Liver (tissue), 9 donors: ENCODE measurements around the gene KLHL9. TPM values are rescaled to one million over a fixed set of nuclear protein-coding genes. Genes with fewer than 3 reads are reported as not detected.
"Not testable (repeated sequence)": the region's sequence is repeated elsewhere in the genome, so short reads cannot be mapped to it uniquely, and the experiment has no call there.

Experiments
- DNase-seq: peaks from one replicate; pipeline ENCODE4 v3.0.0-alpha.2; 2017; ENCODE audit warnings: low spot score
- H3K27ac ChIP-seq, 2 donors: one replicate each; pipeline ENCODE4 v1.7.0; 2013; ENCODE audit warnings: inconsistent platforms in 2 of 2, low read length in 2 of 2, control low read depth in 1 of 2, low read depth in 1 of 2, mild to moderate bottlenecking in 1 of 2
- H3K27me3 ChIP-seq, 4 donors: one replicate each; pipeline versions ENCODE4 v1.6.1 to v1.7.0; 2013; ENCODE audit warnings: low read length in 3 of 4, inconsistent platforms in 1 of 4, mild to moderate bottlenecking in 1 of 4, moderate library complexity in 1 of 4; ENCODE audit not compliant: control insufficient read depth in 4 of 4, insufficient read depth in 4 of 4
- H3K36me3 ChIP-seq, 4 donors: one replicate each; pipeline versions ENCODE4 v1.6.1 to v1.7.0; 2013; ENCODE audit warnings: low read length in 3 of 4, mild to moderate bottlenecking in 3 of 4, low read depth in 1 of 4, moderate library complexity in 1 of 4; ENCODE audit not compliant: control insufficient read depth in 4 of 4, insufficient read depth in 3 of 4
- H3K4me1 ChIP-seq, 4 donors: one replicate each; pipeline versions ENCODE4 v1.6.1 to v1.7.0; 2013; ENCODE audit warnings: low read length in 3 of 4, mild to moderate bottlenecking in 3 of 4, moderate library complexity in 1 of 4; ENCODE audit not compliant: control insufficient read depth in 4 of 4, insufficient read depth in 4 of 4
- H3K4me3 ChIP-seq, 3 donors: one replicate each; pipeline versions ENCODE4 v1.6.1 to v1.7.0; 2013; ENCODE audit warnings: low read length in 3 of 3, control low read depth in 1 of 3, low read depth in 1 of 3, mild to moderate bottlenecking in 1 of 3
- H3K9ac ChIP-seq, 2 donors: one replicate each; pipeline ENCODE4 v1.7.0; 2013; ENCODE audit warnings: low read length in 2 of 2, mild to moderate bottlenecking in 2 of 2, moderate library complexity in 2 of 2, control low read depth in 1 of 2, low read depth in 1 of 2
- H3K9me3 ChIP-seq, 4 donors: one replicate each; pipeline versions ENCODE4 v1.6.1 to v1.7.0; 2013; ENCODE audit warnings: low read length in 3 of 4; ENCODE audit not compliant: control insufficient read depth in 4 of 4
- EGR1 ChIP-seq, 2 donors: IDR thresholded peaks; 2 replicates each; pipeline ENCODE4 v1.6.1; 2016 to 2018; ENCODE audit warnings: antibody characterized with exemption in 2 of 2, low read depth in 2 of 2
- FOXA1 ChIP-seq: IDR thresholded peaks from 2 replicates; pipeline ENCODE4 v1.6.1; 2016; ENCODE audit warnings: antibody characterized with exemption
- FOXA2 ChIP-seq: IDR thresholded peaks from 2 replicates; pipeline ENCODE4 v1.6.1; 2016; ENCODE audit warnings: antibody characterized with exemption
- GABPA ChIP-seq, 2 donors: IDR thresholded peaks in 1 of 2; conservative IDR thresholded peaks in 1 of 2; 2 replicates each; pipeline ENCODE4 v1.6.1; 2016; ENCODE audit warnings: antibody characterized with exemption in 2 of 2, mild to moderate bottlenecking in 1 of 2, moderate library complexity in 1 of 2
- HNF4A ChIP-seq, 2 donors: conservative IDR thresholded peaks; 2 replicates each; pipeline ENCODE4 v1.6.1; 2016; ENCODE audit warnings: antibody characterized with exemption in 2 of 2, mild to moderate bottlenecking in 2 of 2
- JUND ChIP-seq, 2 donors: IDR thresholded peaks; 2 replicates each; pipeline ENCODE4 v1.6.1; 2016; ENCODE audit warnings: antibody characterized with exemption in 2 of 2
- NR2F2 ChIP-seq: IDR thresholded peaks from 2 replicates; pipeline ENCODE4 v1.6.1; 2016; ENCODE audit warnings: antibody characterized with exemption
- RAD21 ChIP-seq, 2 donors: IDR thresholded peaks; 2 replicates each; pipeline ENCODE4 v1.6.1; 2016; ENCODE audit warnings: antibody characterized with exemption in 2 of 2, mild to moderate bottlenecking in 2 of 2
- SP1 ChIP-seq: IDR thresholded peaks from 2 replicates; pipeline ENCODE4 v1.6.1; 2018; ENCODE audit warnings: antibody characterized with exemption, mild to moderate bottlenecking
- YY1 ChIP-seq: IDR thresholded peaks from 2 replicates; pipeline ENCODE4 v1.6.1; 2016; ENCODE audit warnings: antibody characterized with exemption, mild to moderate bottlenecking
- WGBS: extraction: QIAGEN DNeasy Blood & Tissue Kit; methylation state at CpG from one replicate; pipeline ENCODE4 v1.1.7; 2013; 5-methylcytosine and 5-hydroxymethylcytosine counted together
- polyA plus RNA-seq, 2 donors: library from polyadenylated mRNA; stranded (reverse) in 1 of 2; unstranded in 1 of 2; fragments of 200-250 nt in 1 of 2; fragments of >200 nt in 1 of 2; fragmentation: Nextera tagmentation in 1 of 2; extraction: Ambion mirVana in 1 of 2; gene quantifications; one replicate each; pipeline versions ENCODE4 v1.2.1 to v1.2.3, GENCODE V29; 2013 to 2015
- total RNA-seq, 2 donors: library from RNA; depleted of rRNA; stranded (reverse); fragments of >200 nt; gene quantifications; one replicate each; pipeline ENCODE4 v1.2.3, GENCODE V29; 2014
- TF ChIP-seq, protein P1 (sequence below): IDR thresholded peaks from 2 replicates; pipeline ENCODE4 v1.6.1; 2016; ENCODE audit warnings: antibody characterized with exemption
- TF ChIP-seq, protein P2 (sequence below): IDR thresholded peaks from 2 replicates; pipeline ENCODE4 v1.6.1; 2016; ENCODE audit warnings: antibody characterized with exemption
- TF ChIP-seq, protein P3 (sequence below): fragments of 150-350 bp; IDR thresholded peaks from 2 replicates; pipeline ENCODE4 v1.5.1; 2017; ENCODE audit warnings: improper control_type of control experiment, low read depth, low read length; ENCODE audit not compliant: missing input control
- donor health status: healthy.
- donor health status: healthy.
- donor health status: healthy.
- donor health status: healthy.
- donor health status: healthy.

Gene KLHL9
- total and polyA plus RNA-seq, 4 donors = 5.6 to 14.5 (median 9.8) TPM

- H3K9me3 ChIP-seq = no peaks in the 10 kb centered on the region
- TF ChIP-seq, protein P1, sequence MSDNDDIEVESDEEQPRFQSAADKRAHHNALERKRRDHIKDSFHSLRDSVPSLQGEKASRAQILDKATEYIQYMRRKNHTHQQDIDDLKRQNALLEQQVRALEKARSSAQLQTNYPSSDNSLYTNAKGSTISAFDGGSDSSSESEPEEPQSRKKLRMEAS = no peak
- TF ChIP-seq, protein P2, sequence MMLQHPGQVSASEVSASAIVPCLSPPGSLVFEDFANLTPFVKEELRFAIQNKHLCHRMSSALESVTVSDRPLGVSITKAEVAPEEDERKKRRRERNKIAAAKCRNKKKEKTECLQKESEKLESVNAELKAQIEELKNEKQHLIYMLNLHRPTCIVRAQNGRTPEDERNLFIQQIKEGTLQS = no peak
- TF ChIP-seq NR2F2 (no peak), HNF4A (conservative IDR thresholded peaks at IDR 0.05) (no peak), GABPA (IDR thresholded peaks at IDR 0.05 in 1 of 2, conservative IDR thresholded peaks at IDR 0.05 in 1 of 2) (no peak), RAD21 (IDR thresholded peaks at IDR 0.05) (no peak), SP1 (no peak), FOXA1 (no peak), FOXA2 (no peak), EGR1 (IDR thresholded peaks at IDR 0.05; ENCODE audit: low read depth in 2 of 2) (no peak)
- TF ChIP-seq, protein P3, sequence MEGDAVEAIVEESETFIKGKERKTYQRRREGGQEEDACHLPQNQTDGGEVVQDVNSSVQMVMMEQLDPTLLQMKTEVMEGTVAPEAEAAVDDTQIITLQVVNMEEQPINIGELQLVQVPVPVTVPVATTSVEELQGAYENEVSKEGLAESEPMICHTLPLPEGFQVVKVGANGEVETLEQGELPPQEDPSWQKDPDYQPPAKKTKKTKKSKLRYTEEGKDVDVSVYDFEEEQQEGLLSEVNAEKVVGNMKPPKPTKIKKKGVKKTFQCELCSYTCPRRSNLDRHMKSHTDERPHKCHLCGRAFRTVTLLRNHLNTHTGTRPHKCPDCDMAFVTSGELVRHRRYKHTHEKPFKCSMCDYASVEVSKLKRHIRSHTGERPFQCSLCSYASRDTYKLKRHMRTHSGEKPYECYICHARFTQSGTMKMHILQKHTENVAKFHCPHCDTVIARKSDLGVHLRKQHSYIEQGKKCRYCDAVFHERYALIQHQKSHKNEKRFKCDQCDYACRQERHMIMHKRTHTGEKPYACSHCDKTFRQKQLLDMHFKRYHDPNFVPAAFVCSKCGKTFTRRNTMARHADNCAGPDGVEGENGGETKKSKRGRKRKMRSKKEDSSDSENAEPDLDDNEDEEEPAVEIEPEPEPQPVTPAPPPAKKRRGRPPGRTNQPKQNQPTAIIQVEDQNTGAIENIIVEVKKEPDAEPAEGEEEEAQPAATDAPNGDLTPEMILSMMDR = no peak
- peaks cover 0 to 13% (median 0%) of the 10 kb centered on the region in 4 donors for H3K27me3 ChIP-seq
- no peaks in the 10 kb centered on the region for H3K36me3 ChIP-seq
- H3K4me3 ChIP-seq = no peak overlapping the region
- no peak for DNase-seq
- no peak overlapping the region for H3K9ac ChIP-seq
- peaks cover 0 to 6% (median 0%) of the 10 kb centered on the region in 4 donors for H3K4me1 ChIP-seq
- H3K27ac ChIP-seq = no peak overlapping the region
- WGBS = 41% methylated on average over 5 of the region's 5 CpGs
Measured at GRCh38 chr9:21381448-21382339, 46.5 kb upstream of the KLHL9 start.

GRCh38 chr9:21371467-21371866, 36.3 kb upstream of the KLHL9 start:
- not testable (repeated sequence) for H3K27ac ChIP-seq, H3K27me3 ChIP-seq, H3K9me3 ChIP-seq, DNase-seq, H3K4me1 ChIP-seq, H3K9ac ChIP-seq, H3K36me3 ChIP-seq, H3K4me3 ChIP-seq
- 64% methylated on average over 4 of the region's 4 CpGs for WGBS

- no peaks in the 10 kb centered on the region for H3K36me3 ChIP-seq
- H3K4me3 ChIP-seq = no peak within 1 kb of the TSS
- H3K27ac ChIP-seq = no peak within 1 kb of the TSS
- no peak for DNase-seq
- no peak within 1 kb of the TSS for H3K9ac ChIP-seq
- H3K27me3 ChIP-seq = peaks cover 0 to 3% (median 0%) of the 10 kb centered on the region in 4 donors
- TF ChIP-seq SP1 (no peak), YY1 (no peak), NR2F2 (no peak), JUND (IDR thresholded peaks at IDR 0.05) (no peak), RAD21 (IDR thresholded peaks at IDR 0.05) (no peak)
- TF ChIP-seq, protein P3 = no peak
- H3K4me1 ChIP-seq = no peaks in the 10 kb centered on the region
- no peaks in the 10 kb centered on the region for H3K9me3 ChIP-seq
- WGBS = 88% methylated on average over 3 of the region's 3 CpGs
Measured at GRCh38 chr9:21367957-21368356, 32.8 kb upstream of the KLHL9 start, which contains the start of gene IFNA13. IFNA13 (minus strand) TSS chr9:21368057; CDS start chr9:21368010, 47 bp downstream.

- H3K36me3 ChIP-seq, H3K4me3 ChIP-seq, H3K27ac ChIP-seq, H3K4me1 ChIP-seq, H3K27me3 ChIP-seq, H3K9ac ChIP-seq, DNase-seq, H3K9me3 ChIP-seq: not testable (repeated sequence)
- 93% methylated on average over 1 of the region's 2 CpGs for WGBS
Measured at GRCh38 chr9:21367169-21367568, 32.0 kb upstream of the KLHL9 start.
